Keratinocyte (primary cell): ENCODE results near the gene CCDC60. TPM values are rescaled to one million over a fixed set of nuclear protein-coding genes. Genes with fewer than 3 reads are reported as not detected.

Source experiments
- DNase-seq: peaks from one replicate; pipeline ENCODE4 v3.0.0-alpha.2; 2011; ENCODE audit warnings: low read depth, missing footprints, low spot score
- FAIRE-seq: peaks from 2 replicates; lab custom pipeline; 2011; peaks lifted over from hg19 to GRCh38; lab: Jason Lieb, UNC
- H2AFZ ChIP-seq: 2 replicates; pipeline ENCODE4 v1.6.0; 2012; ENCODE audit warnings: low read length, control low read depth, inconsistent platforms; ENCODE audit not compliant: control insufficient read depth
- H3K27ac ChIP-seq: 2 replicates; pipeline ENCODE4 v1.5.1; 2011; ENCODE audit warnings: low read length; ENCODE audit not compliant: control insufficient read depth, insufficient read depth
- H3K27me3 ChIP-seq: 3 replicates; pipeline ENCODE4 v1.6.0; 2011; ENCODE audit warnings: low read length; ENCODE audit not compliant: control insufficient read depth, insufficient read depth; ENCODE audit errors: extremely low read depth
- H3K36me3 ChIP-seq, 2 experiments: 2 replicates in 1 of 2; 3 replicates in 1 of 2; pipeline ENCODE4 v1.5.1; 2011; ENCODE audit warnings: low read length in 2 of 2, mild to moderate bottlenecking in 1 of 2; ENCODE audit not compliant: control insufficient read depth in 2 of 2, insufficient read depth in 2 of 2; ENCODE audit errors: extremely low read depth in 1 of 2
- H3K4me1 ChIP-seq: 3 replicates; pipeline ENCODE4 v1.5.1; 2011; ENCODE audit warnings: low read length; ENCODE audit not compliant: control insufficient read depth, insufficient read depth; ENCODE audit errors: extremely low read depth
- H3K4me2 ChIP-seq: 3 replicates; pipeline ENCODE4 v1.6.0; 2011; ENCODE audit warnings: low read depth, low read length; ENCODE audit not compliant: control insufficient read depth, insufficient read depth; ENCODE audit errors: extremely low read depth
- H3K4me3 ChIP-seq, 3 experiments: fragments of 200-600 bp in 1 of 3; sonication (generic) in 1 of 3; 2 replicates in 2 of 3; 3 replicates in 1 of 3; pipeline ENCODE4 v1.5.1; 2011 to 2016; ENCODE audit warnings: low read length in 3 of 3, mild to moderate bottlenecking in 3 of 3, control low read depth in 2 of 3, inconsistent platforms in 1 of 3, low read depth in 1 of 3, mixed read lengths in 1 of 3, mixed run types in 1 of 3, moderate library complexity in 1 of 3; ENCODE audit not compliant: control insufficient read depth in 2 of 3, insufficient read depth in 2 of 3; ENCODE audit errors: extremely low read depth in 1 of 3
- H3K79me2 ChIP-seq: 2 replicates; pipeline ENCODE4 v1.6.0; 2012; ENCODE audit warnings: low read length; ENCODE audit not compliant: control insufficient read depth, insufficient read depth
- H3K9ac ChIP-seq: 3 replicates; pipeline ENCODE4 v1.6.0; 2011; ENCODE audit warnings: low read length; ENCODE audit not compliant: control insufficient read depth, insufficient read depth; ENCODE audit errors: extremely low read depth
- H3K9me1 ChIP-seq: 3 replicates; pipeline ENCODE4 v1.6.0; 2011; ENCODE audit warnings: low read length; ENCODE audit not compliant: control insufficient read depth, insufficient read depth; ENCODE audit errors: extremely low read depth
- H3K9me3 ChIP-seq: 2 replicates; pipeline ENCODE4 v1.5.1; 2012; ENCODE audit warnings: low read depth, low read length; ENCODE audit not compliant: control insufficient read depth
- H4K20me1 ChIP-seq: 3 replicates; pipeline ENCODE4 v1.6.0; 2011; ENCODE audit warnings: low read length; ENCODE audit not compliant: control insufficient read depth, insufficient read depth; ENCODE audit errors: extremely low read depth
- EZH2 ChIP-seq: IDR thresholded peaks from one replicate; pipeline ENCODE4 v1.6.1; 2012; ENCODE audit warnings: inconsistent platforms, mild to moderate bottlenecking, low read length, moderate library complexity
- dilution Hi-C: fragments of 300-500 bp; cut with MboI; formaldehyde crosslinking; loops from one replicate; pipeline ENCODE4 v1.7.0; 2020; ENCODE audit warnings: low sequenced_read_pairs; ENCODE audit not compliant: extremely low pct_ligation_motif_present
- polyA plus RNA-seq, 5 experiments: library from polyadenylated mRNA; depleted of rRNA in 3 of 5; stranded (reverse) in 3 of 5; stranded (forward) in 1 of 5; unstranded in 1 of 5; fragments of >200 nt; gene quantifications; 1 replicate in 1 of 5; 2 replicates in 3 of 5; 3 replicates in 1 of 5; pipeline versions ENCODE4 v1.2.1 to v1.2.3, GENCODE V29; 2011 to 2012; ENCODE audit warnings: missing spikeins in 2 of 5, low read depth in 1 of 5, low replicate concordance in 1 of 5
- TF ChIP-seq, protein P1 (sequence below), 3 experiments: IDR thresholded peaks in 1 of 3; conservative IDR thresholded peaks in 1 of 3; optimal IDR thresholded peaks in 1 of 3; 2 replicates in 2 of 3; 3 replicates in 1 of 3; pipeline versions ENCODE3 to v1.5.1; 2011; ENCODE audit warnings: low read length in 3 of 3, mild to moderate bottlenecking in 3 of 3, moderate library complexity in 2 of 3, control low read depth in 1 of 3, inconsistent platforms in 1 of 3; ENCODE audit not compliant: insufficient read depth in 2 of 3; ENCODE audit errors: extremely low read depth in 1 of 3

CCDC60 gene
- polyA plus RNA-seq, 1 donor (not counting 4 experiments of a cell fraction or from before 2014, with no cell fraction given) = 0.09 TPM

DNA sequence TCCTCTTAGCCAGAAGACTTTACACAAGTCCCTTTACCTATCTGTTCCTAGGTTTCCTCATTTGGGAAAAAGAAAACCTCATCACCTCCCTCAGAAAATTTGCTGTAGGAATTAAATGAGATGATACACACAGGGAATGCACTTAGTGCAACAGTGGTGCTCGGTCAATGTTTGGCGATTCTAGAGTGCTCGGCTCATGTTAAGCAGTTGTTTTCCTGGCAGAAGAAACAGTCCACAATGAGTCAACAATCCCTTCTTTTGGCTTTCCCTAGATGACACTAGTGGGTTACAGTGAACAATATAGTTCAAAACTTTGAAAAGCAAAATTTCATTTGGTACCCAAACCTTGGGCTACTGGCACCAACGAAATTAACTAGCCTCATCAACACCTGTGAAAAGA is 255.1 kb downstream of the CCDC60 start:
- Histone ChIP-seq H3K27me3 (peaks cover 19% of the 10 kb centered on the region), H2AFZ (no peak overlapping the region), H3K79me2 (no peaks in the 10 kb centered on the region), H3K9me3 (no peaks in the 10 kb centered on the region), H3K4me3 (no peak overlapping the region), H3K4me2 (no peak overlapping the region), H3K27ac (no peak overlapping the region), H3K36me3 (no peaks in the 10 kb centered on the region), H3K9me1 (no peaks in the 10 kb centered on the region), H4K20me1 (no peaks in the 10 kb centered on the region), H3K4me1 (no peaks in the 10 kb centered on the region), H3K9ac (no peak overlapping the region)
- no peak for FAIRE-seq
- no peak for DNase-seq
- dilution Hi-C loops = no loop called here
- TF ChIP-seq, protein P1, sequence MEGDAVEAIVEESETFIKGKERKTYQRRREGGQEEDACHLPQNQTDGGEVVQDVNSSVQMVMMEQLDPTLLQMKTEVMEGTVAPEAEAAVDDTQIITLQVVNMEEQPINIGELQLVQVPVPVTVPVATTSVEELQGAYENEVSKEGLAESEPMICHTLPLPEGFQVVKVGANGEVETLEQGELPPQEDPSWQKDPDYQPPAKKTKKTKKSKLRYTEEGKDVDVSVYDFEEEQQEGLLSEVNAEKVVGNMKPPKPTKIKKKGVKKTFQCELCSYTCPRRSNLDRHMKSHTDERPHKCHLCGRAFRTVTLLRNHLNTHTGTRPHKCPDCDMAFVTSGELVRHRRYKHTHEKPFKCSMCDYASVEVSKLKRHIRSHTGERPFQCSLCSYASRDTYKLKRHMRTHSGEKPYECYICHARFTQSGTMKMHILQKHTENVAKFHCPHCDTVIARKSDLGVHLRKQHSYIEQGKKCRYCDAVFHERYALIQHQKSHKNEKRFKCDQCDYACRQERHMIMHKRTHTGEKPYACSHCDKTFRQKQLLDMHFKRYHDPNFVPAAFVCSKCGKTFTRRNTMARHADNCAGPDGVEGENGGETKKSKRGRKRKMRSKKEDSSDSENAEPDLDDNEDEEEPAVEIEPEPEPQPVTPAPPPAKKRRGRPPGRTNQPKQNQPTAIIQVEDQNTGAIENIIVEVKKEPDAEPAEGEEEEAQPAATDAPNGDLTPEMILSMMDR (optimal IDR thresholded peaks at IDR 0.05 in 1 of 3, IDR thresholded peaks at IDR 0.05 in 1 of 3, conservative IDR thresholded peaks at IDR 0.05 in 1 of 3; ENCODE audit: extremely low read depth in 1 of 3, insufficient read depth in 2 of 3, low read length in 3 of 3) = no peak
- no peak for TF ChIP-seq EZH2

Other genes with a start within 250 kb of the CCDC60 start
- 2.5 to 7.4 TPM (median 3.0 TPM) in 3 replicates for gene HSPB8, start 155.8 kb upstream of the CCDC60 start, polyA plus RNA-seq